Mammary epithelial cell (primary cell): ENCODE measurements around the gene A2ML1.

Experiments
- EZH2 ChIP-seq: IDR thresholded peaks from 2 replicates; pipeline ENCODE4 v1.6.1; 2012; ENCODE audit warnings: low read length, inconsistent platforms, borderline replicate concordance
- TF ChIP-seq, protein P1 (sequence below), 2 donors: IDR thresholded peaks in 1 of 2; conservative IDR thresholded peaks in 1 of 2; 2 replicates each; pipeline ENCODE4 v1.5.1; 2011 to 2012; ENCODE audit warnings: inconsistent platforms in 2 of 2, low read length in 2 of 2, mild to moderate bottlenecking in 2 of 2, control low read depth in 1 of 2, low read depth in 1 of 2; ENCODE audit not compliant: insufficient read depth in 1 of 2; ENCODE audit errors: extremely low read depth in 1 of 2

GRCh38 chr12:8899830-8900229 is 77.4 kb downstream of the A2ML1 start:
- TF ChIP-seq, protein P1, sequence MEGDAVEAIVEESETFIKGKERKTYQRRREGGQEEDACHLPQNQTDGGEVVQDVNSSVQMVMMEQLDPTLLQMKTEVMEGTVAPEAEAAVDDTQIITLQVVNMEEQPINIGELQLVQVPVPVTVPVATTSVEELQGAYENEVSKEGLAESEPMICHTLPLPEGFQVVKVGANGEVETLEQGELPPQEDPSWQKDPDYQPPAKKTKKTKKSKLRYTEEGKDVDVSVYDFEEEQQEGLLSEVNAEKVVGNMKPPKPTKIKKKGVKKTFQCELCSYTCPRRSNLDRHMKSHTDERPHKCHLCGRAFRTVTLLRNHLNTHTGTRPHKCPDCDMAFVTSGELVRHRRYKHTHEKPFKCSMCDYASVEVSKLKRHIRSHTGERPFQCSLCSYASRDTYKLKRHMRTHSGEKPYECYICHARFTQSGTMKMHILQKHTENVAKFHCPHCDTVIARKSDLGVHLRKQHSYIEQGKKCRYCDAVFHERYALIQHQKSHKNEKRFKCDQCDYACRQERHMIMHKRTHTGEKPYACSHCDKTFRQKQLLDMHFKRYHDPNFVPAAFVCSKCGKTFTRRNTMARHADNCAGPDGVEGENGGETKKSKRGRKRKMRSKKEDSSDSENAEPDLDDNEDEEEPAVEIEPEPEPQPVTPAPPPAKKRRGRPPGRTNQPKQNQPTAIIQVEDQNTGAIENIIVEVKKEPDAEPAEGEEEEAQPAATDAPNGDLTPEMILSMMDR (conservative IDR thresholded peaks at IDR 0.05 in 1 of 2, IDR thresholded peaks at IDR 0.05 in 1 of 2; ENCODE audit: extremely low read depth in 1 of 2, insufficient read depth in 1 of 2, low read depth in 1 of 2, low read length in 2 of 2) = no peak
- no peak for TF ChIP-seq EZH2
